PC-9 (cell line): ENCODE measurements around the gene SYF2. TPM values are rescaled to one million over a fixed set of nuclear protein-coding genes. Genes with fewer than 3 reads are reported as not detected.
"Not testable (repeated sequence)": the region's sequence is repeated elsewhere in the genome, so short reads cannot be mapped to it uniquely, and the experiment has no call there.

Experiments
- BruUV-seq: library from RNA; stranded (reverse); fragments of 400-500 nt; replicated peaks from 2 replicates; lab custom pipeline; 2021; lab: Mats Ljungman, UMichigan
- CTCF ChIA-PET: fragments of 300-600 bp; sonication (Branson Sonifier 250); formaldehyde crosslinking; loops from one replicate; lab custom pipeline; 2022; ENCODE audit warnings: antibody characterized with exemption; lab: Charles Lee
- POLR2A ChIA-PET: fragments of 300-600 bp; sonication (Branson Sonifier 250); formaldehyde crosslinking; loops from one replicate; lab custom pipeline; 2022; ENCODE audit warnings: antibody characterized with exemption; ENCODE audit not compliant: unreplicated experiment; lab: Charles Lee
- DNase-seq, 2 experiments: peaks; one replicate each; pipeline versions ENCODE4 v3.0.0 to v3.0.0-alpha.2; 2015 to 2022; ENCODE audit warnings: mixed read lengths in 1 of 2
- H2AFZ ChIP-seq: fragments of 200-600 bp; sonication (generic); 2 replicates; pipeline ENCODE4 v1.8.1; 2017; ENCODE audit warnings: antibody characterized with exemption
- H3F3A ChIP-seq: fragments of 200-600 bp; sonication (generic); 2 replicates; pipeline ENCODE4 v1.8.1; 2017; ENCODE audit warnings: antibody characterized with exemption, mild to moderate bottlenecking, low read depth; ENCODE audit not compliant: insufficient read depth
- H3K27ac ChIP-seq: fragments of 200-600 bp; sonication (generic); 2 replicates; pipeline ENCODE4 v1.6.1; 2016; ENCODE audit warnings: mixed run types
- H3K27me3 ChIP-seq: fragments of 200-600 bp; sonication (generic); 2 replicates; pipeline ENCODE4 v1.6.1; 2016; ENCODE audit warnings: low read depth, mixed run types; ENCODE audit not compliant: insufficient read depth
- H3K36me3 ChIP-seq: fragments of 200-600 bp; sonication (generic); 2 replicates; pipeline ENCODE4 v1.6.1; 2016; ENCODE audit warnings: low read depth, mixed run types
- H3K4me1 ChIP-seq: fragments of 200-600 bp; sonication (generic); replicated peaks from 2 replicates; pipeline ENCODE4 v1.6.1; 2016; ENCODE audit warnings: mixed run types; ENCODE audit not compliant: insufficient read depth
- H3K4me2 ChIP-seq: fragments of 200-600 bp; sonication (generic); 2 replicates; pipeline ENCODE4 v1.6.1; 2017; ENCODE audit warnings: mixed run types
- H3K4me3 ChIP-seq: fragments of 200-600 bp; sonication (generic); 2 replicates; pipeline ENCODE4 v1.6.1; 2016; ENCODE audit warnings: mixed run types
- H3K79me2 ChIP-seq: fragments of 200-600 bp; sonication (generic); 2 replicates; pipeline ENCODE4 v1.6.1; 2017; ENCODE audit warnings: low read depth, mixed run types
- H3K9me2 ChIP-seq: fragments of 200-600 bp; sonication (generic); 2 replicates; pipeline ENCODE4 v1.8.1; 2017; ENCODE audit warnings: mild to moderate bottlenecking; ENCODE audit not compliant: insufficient read depth
- H3K9me3 ChIP-seq: fragments of 200-600 bp; sonication (generic); 2 replicates; pipeline ENCODE4 v1.8.1; 2016; ENCODE audit warnings: low read depth; ENCODE audit not compliant: insufficient read depth
- H4K20me1 ChIP-seq: fragments of 200-600 bp; sonication (generic); 2 replicates; pipeline ENCODE4 v1.8.1; 2017; ENCODE audit not compliant: insufficient read depth
- intact Hi-C: fragments of 100-400 bp; cut with micrococcal nuclease; formaldehyde crosslinking; loops from one replicate; pipeline ENCODE4 v1.10.0; 2022; ENCODE audit not compliant: unreplicated experiment
- total RNA-seq: library from RNA; stranded (reverse); gene quantifications from 2 replicates; pipeline ENCODE4 v1.2.3, GENCODE V29; 2021

The SYF2 gene
- total RNA-seq, 1 experiment from 2014 or later, result 48.1 TPM

DNA sequence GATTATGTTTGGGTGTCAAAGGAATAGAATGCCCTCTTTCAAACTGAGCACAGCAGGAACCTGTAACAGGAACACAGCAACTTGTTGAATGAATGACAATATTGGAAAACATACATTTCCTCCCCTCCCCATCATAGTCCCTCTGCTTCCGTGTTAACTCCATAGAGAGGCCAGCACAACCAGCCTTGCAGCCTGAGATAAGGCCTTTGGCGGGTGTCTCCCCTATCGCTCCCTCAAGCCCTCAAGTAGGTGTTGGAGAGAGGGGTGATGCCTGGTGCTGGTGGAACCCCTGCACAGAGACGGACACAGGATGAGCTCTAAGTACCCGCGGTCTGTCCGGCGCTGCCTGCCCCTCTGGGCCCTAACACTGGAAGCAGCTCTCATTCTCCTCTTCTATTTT lies 39.9 kb upstream of the SYF2 start, which contains the start of gene RHD:
Gene RHD, plus strand, starts transcription at position 272 of the 400 bp plus-strand sequence. Its CDS starts 39 bp downstream, at position 311.
- H3K9me3 ChIP-seq, intact Hi-C loops, H3K4me2 ChIP-seq, H4K20me1 ChIP-seq, BruUV-seq, H3K36me3 ChIP-seq, DNase-seq, CTCF ChIA-PET, H3K27ac ChIP-seq, H2AFZ ChIP-seq, H3F3A ChIP-seq, POLR2A ChIA-PET, H3K4me1 ChIP-seq, H3K27me3 ChIP-seq, H3K79me2 ChIP-seq, H3K4me3 ChIP-seq, H3K9me2 ChIP-seq: not testable (repeated sequence)

DNA sequence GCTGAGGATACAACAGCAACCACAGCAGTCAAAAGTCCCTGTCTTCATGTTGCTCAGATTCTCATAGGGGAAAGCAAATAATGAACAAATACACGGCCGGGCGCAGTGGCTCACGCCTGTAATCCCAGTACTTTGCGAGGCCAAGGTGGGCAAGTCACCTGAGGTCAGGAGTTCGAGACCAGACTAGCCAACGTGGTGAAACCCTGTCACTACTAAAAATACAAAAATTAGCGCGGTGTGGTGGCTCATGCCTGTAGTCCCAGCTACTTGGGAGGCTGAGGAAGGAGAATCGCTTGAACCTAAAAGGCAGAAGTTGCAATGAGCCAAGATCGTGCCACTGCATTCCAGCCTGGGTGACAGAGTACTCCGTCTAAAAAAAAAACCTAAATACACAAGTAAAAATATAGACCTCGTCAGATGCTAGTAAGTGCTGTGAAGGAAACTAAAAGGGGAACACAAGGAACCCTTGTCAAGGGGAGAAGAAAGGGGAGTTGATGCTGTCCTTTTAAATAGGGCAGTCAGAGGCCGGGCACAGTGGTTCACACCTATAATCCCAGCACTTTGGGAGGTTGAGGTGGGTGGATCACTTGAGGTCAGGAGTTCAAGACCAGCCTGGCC lies 36.0 kb upstream of the SYF2 start:
- H3K9me2 ChIP-seq, intact Hi-C loops, H3K9me3 ChIP-seq, BruUV-seq, H3K27ac ChIP-seq, H3K36me3 ChIP-seq, CTCF ChIA-PET, H4K20me1 ChIP-seq, H3F3A ChIP-seq, DNase-seq, H3K27me3 ChIP-seq, H3K4me1 ChIP-seq, H3K79me2 ChIP-seq: not testable (repeated sequence)
- Histone ChIP-seq H3K4me2 (peak overlapping the region; percentile 69), H3K4me3 (peak overlapping the region; percentile 55; the same call in 1 of the 2 replicates), H2AFZ (peak overlapping the region; percentile 79; the same call in 1 of the 2 replicates)
- POLR2A ChIA-PET, result interaction anchor here (0.7 kb wide), 1 partner anchor 19 kb away, joined by 3 read pairs; no protein-coding TSS in a partner anchor

DNA sequence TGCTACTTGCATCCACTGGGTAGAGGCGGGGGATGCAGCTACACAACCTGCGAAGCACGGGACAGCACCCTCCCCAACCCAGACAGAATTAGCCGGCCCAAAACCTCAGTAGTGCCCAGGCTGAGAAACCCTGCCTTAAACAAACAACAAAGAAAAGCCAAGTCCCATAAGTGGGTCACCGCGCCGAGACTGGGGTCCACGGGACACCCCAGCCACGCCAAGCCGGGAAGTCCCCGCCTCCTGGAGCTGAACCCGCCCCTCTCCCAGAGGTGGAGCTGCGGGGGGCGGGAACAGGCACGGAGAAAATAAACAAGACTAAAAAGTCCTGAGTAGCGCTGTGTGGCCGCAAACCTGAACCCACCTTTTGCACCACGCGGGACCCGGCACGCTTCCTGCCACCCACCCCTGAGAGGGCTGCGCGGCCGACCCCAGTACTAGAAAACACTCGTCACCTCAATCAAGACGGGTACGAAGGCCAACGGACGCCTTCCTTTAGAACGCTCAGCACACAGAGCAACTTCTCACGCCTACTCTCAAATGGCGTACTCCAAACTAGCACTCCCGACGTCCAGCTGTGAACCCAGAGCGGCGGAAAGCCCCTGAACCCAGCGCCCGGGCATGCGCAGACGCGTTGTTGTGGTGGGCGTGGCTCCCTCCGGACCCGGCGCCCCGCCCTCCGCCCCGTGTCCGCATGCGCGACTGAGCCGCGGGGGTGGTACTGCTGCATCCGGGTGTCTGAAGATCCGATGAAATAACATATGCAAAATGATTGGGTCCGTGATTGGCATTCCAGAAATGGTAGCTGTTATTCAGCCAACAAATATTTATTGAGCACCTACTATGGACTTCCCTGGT lies 35.2 kb upstream of the SYF2 start:
- CTCF ChIA-PET, intact Hi-C loops, H3K9me2 ChIP-seq, H3K9me3 ChIP-seq, H3F3A ChIP-seq, H3K79me2 ChIP-seq, H3K36me3 ChIP-seq, H3K27me3 ChIP-seq, H3K4me1 ChIP-seq, H4K20me1 ChIP-seq: not testable (repeated sequence)
- peak overlapping the region; percentile 69 for H3K4me2 ChIP-seq
- POLR2A ChIA-PET, result interaction anchor here (0.7 kb wide), 1 partner anchor 19 kb away, joined by 3 read pairs; no protein-coding TSS in a partner anchor
- TSS peak; percentile 84 for BruUV-seq
- DNase-seq, result peak; percentile 46 to 88
- H3K4me3 ChIP-seq, result peak overlapping the region; percentile 55; the same call in 1 of the 2 replicates
- 0 out of 2 replicates have a peak overlapping the region, but pooled peaks have one; percentile 47 for H3K27ac ChIP-seq
- H2AFZ ChIP-seq, result peak overlapping the region; percentile 79; the same call in 1 of the 2 replicates

DNA sequence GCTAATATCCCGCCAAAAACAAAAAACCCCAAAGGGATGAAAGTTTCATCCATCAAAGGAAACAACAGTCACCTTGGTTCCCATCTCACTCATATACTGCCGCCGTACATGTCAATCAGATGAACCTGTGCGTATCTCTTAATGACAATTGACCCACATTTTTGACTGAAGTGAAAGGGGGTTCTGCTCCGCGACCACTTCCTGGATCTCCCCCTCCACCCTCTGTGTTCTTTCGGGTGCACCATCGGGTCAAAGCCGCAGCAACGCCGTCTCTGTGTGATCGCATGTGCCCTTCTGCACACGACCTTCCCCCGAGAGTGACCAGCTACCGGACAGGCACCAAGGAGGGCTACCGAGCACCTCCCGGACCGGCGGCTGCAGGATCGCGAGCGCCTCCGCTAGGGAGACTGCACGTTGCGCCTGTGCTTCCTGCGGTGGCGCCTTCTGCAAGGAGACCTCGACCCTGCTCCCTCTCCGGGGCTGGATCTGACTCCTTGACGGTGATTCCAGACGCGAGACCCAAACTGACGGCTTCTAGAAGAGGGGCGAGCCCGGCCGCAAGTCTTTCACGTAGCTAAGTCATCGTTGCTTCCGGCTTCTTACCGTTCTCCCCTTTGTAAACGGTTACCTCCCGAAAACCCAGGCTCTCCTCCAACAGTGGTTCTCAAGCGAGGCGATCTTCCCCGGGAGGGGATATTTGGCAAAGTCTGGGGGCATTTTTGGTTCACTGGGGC lies 34.4 kb upstream of the SYF2 start:
- H3K9me2 ChIP-seq, H3K79me2 ChIP-seq, BruUV-seq, H3F3A ChIP-seq, H3K36me3 ChIP-seq, POLR2A ChIA-PET, CTCF ChIA-PET, H2AFZ ChIP-seq, H3K27me3 ChIP-seq, intact Hi-C loops, H4K20me1 ChIP-seq, H3K27ac ChIP-seq, H3K9me3 ChIP-seq, H3K4me1 ChIP-seq: not testable (repeated sequence)
- Histone ChIP-seq H3K4me2 (peak overlapping the region; percentile 87), H3K4me3 (peak overlapping the region; percentile 53)
- DNase-seq, result peak in 1 of 2 experiments; percentile 20

DNA sequence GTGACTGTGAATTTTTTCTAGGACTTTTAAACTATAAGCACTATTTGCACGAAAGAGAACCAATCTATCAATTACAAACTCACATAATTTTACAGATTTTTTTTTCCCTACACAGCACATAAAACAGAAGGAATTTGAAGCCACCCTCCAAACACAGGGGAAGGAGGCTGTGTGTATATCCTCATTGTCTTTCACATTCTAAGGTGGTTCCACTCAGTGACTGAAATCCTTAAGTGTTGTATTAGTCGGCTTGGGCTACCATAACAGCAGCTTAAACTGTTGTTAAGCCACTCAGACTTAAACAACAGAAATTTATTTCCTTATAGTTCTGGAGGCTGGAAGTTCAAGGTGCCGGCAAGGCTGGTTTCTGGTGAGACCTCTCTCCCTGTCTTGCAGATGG lies 28.0 kb upstream of the SYF2 start:
- DNase-seq, H3K4me1 ChIP-seq, BruUV-seq, CTCF ChIA-PET, H3F3A ChIP-seq, intact Hi-C loops, H4K20me1 ChIP-seq, H3K79me2 ChIP-seq, H3K36me3 ChIP-seq, H3K9me2 ChIP-seq, H2AFZ ChIP-seq, H3K27me3 ChIP-seq, H3K4me3 ChIP-seq, H3K9me3 ChIP-seq, POLR2A ChIA-PET, H3K4me2 ChIP-seq: not testable (repeated sequence)
- H3K27ac ChIP-seq, result 0 out of 2 replicates have a peak overlapping the region, but pooled peaks have one; percentile 19

DNA sequence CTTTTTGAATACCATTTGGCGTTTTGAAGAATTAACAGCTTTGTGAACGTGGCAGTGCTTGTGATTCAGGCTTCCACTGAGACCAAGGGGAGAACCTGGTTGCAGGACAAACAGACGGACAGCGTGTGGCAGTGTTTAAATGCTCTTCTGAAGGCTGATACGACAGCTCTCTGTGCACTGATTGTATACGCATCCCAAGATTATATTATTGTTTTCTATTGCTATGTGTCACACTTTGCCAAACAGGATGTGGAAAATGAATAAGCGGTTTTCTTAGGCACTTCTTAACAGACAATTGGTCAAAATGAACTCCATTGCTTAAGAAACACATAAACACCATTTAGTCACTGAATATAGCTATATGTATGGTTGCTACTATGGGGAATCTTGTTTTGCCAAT lies 27.5 kb upstream of the SYF2 start:
- H2AFZ ChIP-seq, CTCF ChIA-PET, H3K9me3 ChIP-seq, H3K4me3 ChIP-seq, H3K4me1 ChIP-seq, BruUV-seq, DNase-seq, POLR2A ChIA-PET, H3F3A ChIP-seq, H4K20me1 ChIP-seq, H3K4me2 ChIP-seq, H3K79me2 ChIP-seq, H3K36me3 ChIP-seq, intact Hi-C loops, H3K27me3 ChIP-seq, H3K9me2 ChIP-seq: not testable (repeated sequence)
- H3K27ac ChIP-seq, result 0 out of 2 replicates have a peak overlapping the region, but pooled peaks have one; percentile 19
